ENCODE results near the gene CRIM1. TPM values are rescaled to one million over a fixed set of nuclear protein-coding genes. Genes with fewer than 3 reads are reported as not detected.
A peak's percentile ranks its signal among the peaks of the same experiment; 100 is the strongest.

CRIM1 gene
- total and polyA plus RNA-seq, 2 of the 8 experiments (the other 6 are each of a cell fraction or from before 2014, with no cell fraction given), result 9.4 to 28.4 TPM

DNA sequence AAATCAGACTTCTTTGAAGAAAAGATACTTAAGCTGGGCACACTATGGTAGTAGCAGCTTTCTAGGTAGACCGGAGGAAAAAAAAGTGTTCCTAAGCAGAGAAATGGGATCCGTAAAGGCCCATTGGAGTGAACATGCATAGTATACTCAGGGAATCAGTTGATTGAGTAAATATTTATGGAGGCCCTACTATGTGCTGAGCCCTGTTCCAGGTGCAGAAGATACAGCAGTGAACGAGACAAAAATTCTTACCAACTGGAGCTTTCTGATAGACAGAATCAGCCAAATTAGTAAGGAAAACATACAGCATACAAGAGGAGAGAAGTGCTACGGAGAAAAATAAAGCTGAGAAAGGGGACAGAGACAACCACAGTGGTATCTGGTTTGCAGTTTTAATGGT lies 28.1 kb downstream of the CRIM1 start:
- H3K36me3 ChIP-seq (ENCODE audit: control insufficient read depth in 2 of 4, insufficient read depth in 4 of 4, low read length in 3 of 4), result no peaks in the 10 kb centered on the region
- peaks cover 3 to 95% of the 10 kb centered on the region in 2 experiments; a peak in 3 of 4 replicates for H3K79me2 ChIP-seq (ENCODE audit: control insufficient read depth in 1 of 2, insufficient read depth in 2 of 2, low read length in 2 of 2)
- no peak overlapping the region for H2BK15ac ChIP-seq (ENCODE audit: low read length)
- peaks cover 9% of the 10 kb centered on the region for H3K79me1 ChIP-seq (ENCODE audit: low read depth, low read length)
- H3K27me3 ChIP-seq (replicated peaks in 1 of 4; ENCODE audit: control insufficient read depth in 3 of 4, extremely low read depth in 1 of 4, insufficient read depth in 3 of 4, low read length in 3 of 4), result no peaks in the 10 kb centered on the region
- no peak overlapping the region for H3K4me2 ChIP-seq (ENCODE audit: insufficient read depth in 1 of 2, low read depth in 2 of 2, low read length in 2 of 2)
- 81% methylated on average over 4 of the region's 4 CpGs; no CpG with 5 or more reads in 1 of the 2 experiments for WGBS, 2 experiments (ENCODE audit: extremely low coverage in 1 of 2, insufficient coverage in 1 of 2, insufficient read length in 1 of 2, insufficient replicate concordance in 2 of 2, low coverage in 1 of 2, low lambda C conversion rate in 2 of 2, missing lambda C conversion rate in 1 of 2)
- no peak overlapping the region for H3K27ac ChIP-seq (ENCODE audit: low read depth, low read length)
- H2AK5ac ChIP-seq (ENCODE audit: low read depth, low read length), result no peak overlapping the region
- H3K4ac ChIP-seq (replicated peaks; ENCODE audit: insufficient read length, low read depth, low read length), result no peak overlapping the region
- no peak overlapping the region for H3K9ac ChIP-seq (replicated peaks in 1 of 4; ENCODE audit: extremely low read depth in 1 of 4, low read depth in 3 of 4, low read length in 3 of 4)
- no peak overlapping the region for H4K91ac ChIP-seq (replicated peaks; ENCODE audit: insufficient read length, low read length)
- TF ChIP-seq, protein P1, sequence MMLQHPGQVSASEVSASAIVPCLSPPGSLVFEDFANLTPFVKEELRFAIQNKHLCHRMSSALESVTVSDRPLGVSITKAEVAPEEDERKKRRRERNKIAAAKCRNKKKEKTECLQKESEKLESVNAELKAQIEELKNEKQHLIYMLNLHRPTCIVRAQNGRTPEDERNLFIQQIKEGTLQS (IDR thresholded peaks at IDR 0.05; ENCODE audit: insufficient read depth, low read depth, low read length), result no peak
- no peak for TF ChIP-seq SIN3A (conservative IDR thresholded peaks at IDR 0.05 in 1 of 2, IDR thresholded peaks at IDR 0.05 in 1 of 2; ENCODE audit: low read depth in 1 of 2, low read length in 2 of 2)
- no peak for TF ChIP-seq TCF12 (IDR thresholded peaks at IDR 0.05; ENCODE audit: low read depth, low read length)
- TF ChIP-seq SIX5 (IDR thresholded peaks at IDR 0.05; ENCODE audit: low read depth, low read length), result no peak
- no peak for TF ChIP-seq FOSL1 (IDR thresholded peaks at IDR 0.05; ENCODE audit: insufficient read depth, low read depth, low read length)
- no peak for TF ChIP-seq KDM5A (IDR thresholded peaks at IDR 0.05; ENCODE audit: low read length)
- H3K23ac ChIP-seq (ENCODE audit: insufficient read length), result no peak overlapping the region
- 0 out of 2 replicates have a peak overlapping the region, but pooled peaks have one; percentile 48 for H2BK5ac ChIP-seq (ENCODE audit: low read depth, low read length)
- FAIRE-seq (no peak), DNase-seq (ENCODE audit: low read depth in 1 of 2, low spot score in 2 of 2) (no peak)
- ChIA-PET CTCF (ENCODE audit: partially characterized antibody) (interaction anchor here (0.6 to 1.7 kb wide), 6 partner anchors 17 to 1318 kb away, joined by 3 to 4 read pairs (median 3); no protein-coding TSS in a partner anchor), POLR2A (ENCODE audit: partially characterized antibody) (interaction anchor here (1.0 to 1.1 kb wide), 2 partner anchors 9 to 23 kb away, joined by 3 to 7 read pairs; no protein-coding TSS in a partner anchor)
- peaks cover 2 to 26% (median 18%) of the 10 kb centered on the region in 4 experiments for H3K4me1 ChIP-seq (replicated peaks in 1 of 4; ENCODE audit: control insufficient read depth in 3 of 4, insufficient read depth in 4 of 4, low read length in 3 of 4)
- no peak overlapping the region for H3K4me3 ChIP-seq (ENCODE audit: extremely low read depth in 1 of 4, insufficient read depth in 2 of 4, low read depth in 3 of 4, low read length in 4 of 4)
- no peak overlapping the region for H3K14ac ChIP-seq (ENCODE audit: insufficient read length)
- H2BK20ac ChIP-seq (ENCODE audit: low read length), result no peak overlapping the region
- no peak overlapping the region for H4K8ac ChIP-seq (ENCODE audit: extremely low read depth, insufficient read depth, low read length)
- H3K18ac ChIP-seq (ENCODE audit: extremely low read depth, low read length), result 0 out of 2 replicates have a peak overlapping the region, but pooled peaks have one; percentile 26
- H2BK12ac ChIP-seq (ENCODE audit: low read depth, low read length), result peak overlapping the region; percentile 21; the same call in 1 of the 2 replicates
- H3K23me2 ChIP-seq (ENCODE audit: low read depth, low read length), result no peaks in the 10 kb centered on the region
- H3K56ac ChIP-seq (replicated peaks; ENCODE audit: insufficient read length, low read depth, low read length), result no peak overlapping the region
- peaks cover 2 to 4% of the 10 kb centered on the region in 2 experiments for H4K20me1 ChIP-seq (replicated peaks in 1 of 2; ENCODE audit: control insufficient read depth in 1 of 2, insufficient read depth in 2 of 2, low read length in 2 of 2)
- no peak overlapping the region for H2AFZ ChIP-seq (ENCODE audit: low read length)
- H2BK120ac ChIP-seq (replicated peaks; ENCODE audit: low read depth, low read length), result no peak overlapping the region
- no peaks in the 10 kb centered on the region for H3K9me3 ChIP-seq (ENCODE audit: insufficient read depth in 2 of 2, low read depth in 1 of 2, low read length in 1 of 2)
- H4K5ac ChIP-seq (ENCODE audit: insufficient read length, low read depth, low read length), result no peak overlapping the region
